H9 (cell line): ENCODE results near the gene ZBTB20. TPM values are rescaled to one million over a fixed set of nuclear protein-coding genes. Genes with fewer than 3 reads are reported as not detected.

Source experiments
- DNase-seq: peaks from one replicate; pipeline ENCODE4 v3.0.0-alpha.2; 2017
- H2AFZ ChIP-seq: one replicate; pipeline ENCODE4 v1.6.1; 2013; ENCODE audit warnings: mild to moderate bottlenecking, low read length, control low read depth, moderate library complexity
- H2AK5ac ChIP-seq: 2 replicates; pipeline ENCODE4 v1.6.1; 2013; ENCODE audit warnings: low read length, control low read depth, mixed read lengths; ENCODE audit not compliant: insufficient read length
- H2BK120ac ChIP-seq: one replicate; pipeline ENCODE4 v1.6.1; 2013; ENCODE audit warnings: low read depth, mild to moderate bottlenecking, low read length, control low read depth, inconsistent platforms; ENCODE audit not compliant: poor library complexity, severe bottlenecking
- H2BK12ac ChIP-seq: 2 replicates; pipeline ENCODE4 v1.6.1; 2013; ENCODE audit warnings: low read length, control low read depth, mixed read lengths, low read depth; ENCODE audit not compliant: insufficient read length
- H2BK15ac ChIP-seq: 2 replicates; pipeline ENCODE4 v1.6.1; 2013; ENCODE audit warnings: low read depth, low read length, control low read depth
- H2BK20ac ChIP-seq: one replicate; pipeline ENCODE4 v1.6.1; 2013; ENCODE audit warnings: low read depth, mild to moderate bottlenecking, low read length, control low read depth, inconsistent platforms; ENCODE audit not compliant: poor library complexity, severe bottlenecking
- H2BK5ac ChIP-seq: 2 replicates; pipeline ENCODE4 v1.6.1; 2013; ENCODE audit warnings: low read length, control low read depth, mixed read lengths; ENCODE audit not compliant: insufficient read length
- H3K14ac ChIP-seq: 2 replicates; pipeline ENCODE4 v1.6.1; 2013; ENCODE audit warnings: low read length, control low read depth; ENCODE audit not compliant: insufficient read depth
- H3K18ac ChIP-seq: 2 replicates; pipeline ENCODE4 v1.6.1; 2013; ENCODE audit warnings: low read depth, mild to moderate bottlenecking, mixed read lengths, low read length, control low read depth; ENCODE audit not compliant: insufficient read length
- H3K23ac ChIP-seq: 2 replicates; pipeline ENCODE4 v1.6.1; 2013; ENCODE audit warnings: low read length, control low read depth, mixed read lengths, low read depth; ENCODE audit not compliant: insufficient read length
- H3K23me2 ChIP-seq: 2 replicates; pipeline ENCODE4 v1.6.1; 2013; ENCODE audit warnings: low read depth, mild to moderate bottlenecking, mixed read lengths, low read length, control low read depth; ENCODE audit not compliant: insufficient read length, poor library complexity, severe bottlenecking
- H3K27ac ChIP-seq: 2 replicates; pipeline ENCODE4 v1.5.1; 2013; ENCODE audit warnings: low read length, control low read depth, mixed read lengths, low read depth; ENCODE audit not compliant: insufficient read length
- H3K27me3 ChIP-seq: 2 replicates; pipeline ENCODE4 v1.6.1; 2013; ENCODE audit warnings: low read length, control low read depth, inconsistent platforms; ENCODE audit not compliant: insufficient read depth
- H3K4ac ChIP-seq: 2 replicates; pipeline ENCODE4 v1.6.1; 2013; ENCODE audit warnings: low read depth, mild to moderate bottlenecking, control low read depth, inconsistent platforms, low read length, moderate library complexity
- H3K4me1 ChIP-seq: 2 replicates; pipeline ENCODE4 v1.6.1; 2013; ENCODE audit warnings: low read length, control low read depth, inconsistent platforms; ENCODE audit not compliant: insufficient read depth
- H3K4me2 ChIP-seq: 2 replicates; pipeline ENCODE4 v1.6.1; 2013; ENCODE audit warnings: low read length, control low read depth, mixed read lengths; ENCODE audit not compliant: insufficient read length, insufficient read depth
- H3K56ac ChIP-seq: 2 replicates; pipeline ENCODE4 v1.6.1; 2013; ENCODE audit warnings: low read depth, mild to moderate bottlenecking, mixed read lengths, low read length, control low read depth; ENCODE audit not compliant: insufficient read length
- H3K79me1 ChIP-seq: 2 replicates; pipeline ENCODE4 v1.6.1; 2013; ENCODE audit warnings: low read depth, mild to moderate bottlenecking, moderate library complexity, low read length, control low read depth, inconsistent platforms; ENCODE audit not compliant: insufficient read depth, poor library complexity, severe bottlenecking
- H3K79me2 ChIP-seq: 2 replicates; pipeline ENCODE4 v1.6.1; 2013; ENCODE audit warnings: low read length, control low read depth, inconsistent platforms; ENCODE audit not compliant: insufficient read depth
- H3K9ac ChIP-seq: 2 replicates; pipeline ENCODE4 v1.6.1; 2013; ENCODE audit warnings: low read length, control low read depth, mixed read lengths; ENCODE audit not compliant: insufficient read length; ENCODE audit errors: extremely low read depth
- H3K9me3 ChIP-seq: one replicate; pipeline ENCODE4 v1.6.1; 2013; ENCODE audit warnings: low read depth, low read length, inconsistent platforms; ENCODE audit not compliant: control insufficient read depth
- H3T11ph ChIP-seq: one replicate; pipeline ENCODE4 v1.6.1; 2013; ENCODE audit warnings: mild to moderate bottlenecking, low read length, control low read depth, inconsistent platforms
- H4K20me1 ChIP-seq: one replicate; pipeline ENCODE4 v1.6.1; 2013; ENCODE audit not compliant: control insufficient read depth, insufficient read length, insufficient read depth
- H4K5ac ChIP-seq: 2 replicates; pipeline ENCODE4 v1.6.1; 2013; ENCODE audit warnings: low read depth, mild to moderate bottlenecking, mixed read lengths, low read length, control low read depth; ENCODE audit not compliant: insufficient read length
- H4K8ac ChIP-seq: replicated peaks from 2 replicates; pipeline ENCODE4 v1.6.1; 2013; ENCODE audit warnings: low read length, control low read depth, mixed read lengths, low read depth; ENCODE audit not compliant: insufficient read length
- H4K91ac ChIP-seq: 2 replicates; pipeline ENCODE4 v1.6.1; 2013; ENCODE audit warnings: low read depth, mild to moderate bottlenecking, moderate library complexity, mixed read lengths, low read length, control low read depth; ENCODE audit not compliant: insufficient read length
- H3K27ac Mint-ChIP-seq, 3 experiments: 2 replicates in 2 of 3; 3 replicates in 1 of 3; pipeline ENCODE4 v1.8.0; 2020 to 2021; ENCODE audit warnings: mixed read lengths in 3 of 3, mild to moderate bottlenecking in 1 of 3, moderate library complexity in 1 of 3
- H3K27me3 Mint-ChIP-seq: 2 replicates; pipeline ENCODE4 v1.8.0; 2021; ENCODE audit warnings: low read depth, mild to moderate bottlenecking, moderate library complexity, mixed read lengths
- H3K36me3 Mint-ChIP-seq, 3 experiments: 2 replicates in 2 of 3; 3 replicates in 1 of 3; pipeline ENCODE4 v1.8.0; 2020 to 2021; ENCODE audit warnings: low read depth in 3 of 3, mixed read lengths in 3 of 3; ENCODE audit not compliant: insufficient read depth in 1 of 3
- H3K4me1 Mint-ChIP-seq, 2 experiments: 2 replicates each; pipeline ENCODE4 v1.8.0; 2020; ENCODE audit warnings: mixed read lengths in 2 of 2
- H3K4me3 Mint-ChIP-seq, 2 experiments: 2 replicates in 1 of 2; 3 replicates in 1 of 2; pipeline ENCODE4 v1.8.0; 2020 to 2021; ENCODE audit warnings: mild to moderate bottlenecking in 2 of 2, mixed read lengths in 2 of 2, moderate library complexity in 1 of 2
- H3K9me3 Mint-ChIP-seq, 2 experiments: 2 replicates in 1 of 2; 3 replicates in 1 of 2; pipeline ENCODE4 v1.8.0; 2020; ENCODE audit warnings: mild to moderate bottlenecking in 2 of 2, mixed read lengths in 2 of 2, moderate library complexity in 1 of 2
- CTCF ChIP-seq: fragments of 200-600 bp; sonication (generic); conservative IDR thresholded peaks from 3 replicates; pipeline ENCODE4 v1.8.0; 2021; ENCODE audit warnings: antibody characterized with exemption, mild to moderate bottlenecking
- WGBS: extraction: QIAGEN DNeasy Blood & Tissue Kit; methylation state at CpG from one replicate; pipeline ENCODE4 v1.1.7; 2013; ENCODE audit warnings: missing lambda C conversion rate, low lambda C conversion rate, mixed read lengths; ENCODE audit not compliant: insufficient read length; ENCODE audit errors: extremely low coverage; 5-methylcytosine and 5-hydroxymethylcytosine counted together
- total RNA-seq: library from RNA; stranded (reverse); gene quantifications from 2 replicates; pipeline ENCODE4 v1.2.1, GENCODE V29; 2021

The ZBTB20 gene
- total RNA-seq, 1 experiment from 2014 or later = 0.70 TPM

GRCh38 chr3:114867359-114867758 lies 279.7 kb downstream of the ZBTB20 start:
- Mint-ChIP-seq H3K4me1 (peaks cover 10 to 14% of the 10 kb centered on the region in 2 experiments), H3K27me3 (no peaks in the 10 kb centered on the region), H3K27ac (no peak overlapping the region), H3K4me3 (no peak overlapping the region), H3K9me3 (no peaks in the 10 kb centered on the region), H3K36me3 (no peaks in the 10 kb centered on the region)
- Histone ChIP-seq H3K4ac (no peak overlapping the region), H3K9ac (no peak overlapping the region), H3K4me1 (no peaks in the 10 kb centered on the region; the same call in 1 of the 2 replicates), H4K91ac (no peak overlapping the region), H3K79me1 (no peaks in the 10 kb centered on the region), H3T11ph (no peak overlapping the region), H2AK5ac (no peak overlapping the region), H2BK15ac (no peak overlapping the region), H3K18ac (no peak overlapping the region), H4K20me1 (no peaks in the 10 kb centered on the region), H2BK20ac (no peak overlapping the region), H3K27me3 (no peaks in the 10 kb centered on the region), H2BK5ac (no peak overlapping the region), H3K79me2 (no peaks in the 10 kb centered on the region), H3K56ac (no peak overlapping the region), H4K8ac (no peak overlapping the region), H2BK120ac (no peak overlapping the region), H3K14ac (no peak overlapping the region), H3K9me3 (no peaks in the 10 kb centered on the region), H2BK12ac (no peak overlapping the region), H4K5ac (no peak overlapping the region), H3K23me2 (no peaks in the 10 kb centered on the region), H3K23ac (no peak overlapping the region), H3K4me2 (no peak overlapping the region), H3K27ac (no peak overlapping the region), H2AFZ (no peak overlapping the region)
- TF ChIP-seq CTCF = no peak
- DNase-seq = no peak
- no CpG with 5 or more reads among the region's 6 CpGs for WGBS
